SU-DHL-6 (cell line): Measurements from ENCODE around the gene AP1B1.

Experiments used
- H2AFZ ChIP-seq: fragments of 200-600 bp; sonication (generic); 2 replicates; pipeline ENCODE4 v1.6.1; 2014; ENCODE audit warnings: low read depth, mild to moderate bottlenecking, moderate library complexity, mixed read lengths, antibody characterized with exemption, low read length; ENCODE audit not compliant: severe bottlenecking
- H3F3A ChIP-seq: fragments of 200-600 bp; shearing (Covaris generic); 2 replicates; pipeline ENCODE4 v1.6.0; 2016; ENCODE audit warnings: antibody characterized with exemption, mild to moderate bottlenecking; ENCODE audit not compliant: insufficient read depth
- H3K27ac ChIP-seq: fragments of 200-600 bp; sonication (generic); 2 replicates; pipeline ENCODE4 v1.5.1; 2016; ENCODE audit warnings: low read depth, mild to moderate bottlenecking, low read length, moderate library complexity, mixed read lengths
- H3K27me3 ChIP-seq: fragments of 200-600 bp; sonication (generic), shearing (Covaris generic); 2 replicates; pipeline ENCODE4 v1.6.0; 2014; ENCODE audit warnings: mild to moderate bottlenecking, low read length
- H3K36me3 ChIP-seq: fragments of 200-600 bp; sonication (generic); 2 replicates; pipeline ENCODE4 v1.6.1; 2014; ENCODE audit warnings: mild to moderate bottlenecking, low read length, mixed read lengths
- H3K4me2 ChIP-seq: fragments of 300-600, 200-600 bp; shearing (Covaris generic), sonication (generic); 2 replicates; pipeline ENCODE4 v1.6.0; 2014; ENCODE audit warnings: low read length, low read depth, mild to moderate bottlenecking; ENCODE audit not compliant: poor library complexity, severe bottlenecking
- H3K4me3 ChIP-seq: fragments of 200-600 bp; sonication (generic); 2 replicates; pipeline ENCODE4 v1.5.1; 2014; ENCODE audit warnings: antibody characterized with exemption, low read length, mild to moderate bottlenecking, mixed read lengths; ENCODE audit not compliant: insufficient read depth, poor library complexity, severe bottlenecking
- H3K79me2 ChIP-seq: fragments of 200-600 bp; sonication (generic); 2 replicates; pipeline ENCODE4 v1.6.1; 2014; ENCODE audit warnings: mild to moderate bottlenecking, low read length, moderate library complexity; ENCODE audit not compliant: insufficient read depth
- H3K9ac ChIP-seq: fragments of 200-600 bp; sonication (generic); 2 replicates; pipeline ENCODE4 v1.7.0; 2014; ENCODE audit warnings: mild to moderate bottlenecking, low read length
- H3K9me2 ChIP-seq: fragments of 200-600 bp; sonication (generic); replicated peaks from 2 replicates; pipeline ENCODE4 v1.6.1; 2014; ENCODE audit warnings: low read length; ENCODE audit not compliant: insufficient read depth
- H3K9me3 ChIP-seq: fragments of 200-600 bp; sonication (generic); 2 replicates; pipeline ENCODE4 v1.6.1; 2014; ENCODE audit warnings: low read length, mixed read lengths; ENCODE audit not compliant: insufficient read depth
- H4K20me1 ChIP-seq: fragments of 200-600 bp; sonication (generic); 2 replicates; pipeline ENCODE4 v1.6.1; 2014; ENCODE audit warnings: low read depth, mild to moderate bottlenecking, antibody characterized with exemption, low read length, moderate library complexity, mixed read lengths
- EZH2phosphoT487 ChIP-seq: fragments of 200-600 bp; sonication (generic), shearing (Covaris generic); conservative IDR thresholded peaks from 2 replicates; pipeline ENCODE4 v1.6.1; 2018; ENCODE audit warnings: mild to moderate bottlenecking, antibody characterized with exemption, low read length, moderate library complexity, mixed read lengths
- TF ChIP-seq, protein P1 (sequence below): fragments of 200-600 bp; sonication (generic); IDR thresholded peaks from one replicate; pipeline ENCODE4 v1.5.1; 2017; ENCODE audit warnings: antibody characterized with exemption, mild to moderate bottlenecking, low read length, moderate library complexity; ENCODE audit not compliant: insufficient read depth, poor library complexity, severe bottlenecking

AP1B1 gene

DNA sequence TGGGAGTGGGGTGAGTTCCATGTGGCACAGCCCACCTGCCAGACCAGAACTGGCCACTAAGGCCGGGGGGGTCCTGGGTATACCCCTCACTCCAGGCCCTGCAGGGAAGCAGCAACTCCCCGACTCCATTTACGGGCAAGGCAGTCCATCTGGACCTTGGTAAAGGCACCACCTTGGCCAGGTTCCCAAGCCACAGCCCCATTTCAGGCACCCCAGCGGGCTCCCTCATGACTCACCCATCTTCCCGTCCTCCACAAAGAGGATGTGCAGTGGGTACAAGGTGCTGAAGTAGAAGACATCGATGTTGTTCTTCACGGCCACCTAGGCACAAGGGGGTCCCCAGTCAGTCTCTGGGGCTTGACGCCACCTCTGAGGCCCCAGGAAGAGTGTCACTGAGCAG lies 57.2 kb downstream of the AP1B1 start:
- Histone ChIP-seq H3K9ac (no peak overlapping the region), H3K27ac (no peak overlapping the region), H3K36me3 (no peaks in the 10 kb centered on the region), H3K9me2 (no peaks in the 10 kb centered on the region), H4K20me1 (no peaks in the 10 kb centered on the region), H3K4me2 (no peak overlapping the region), H3K4me3 (no peak overlapping the region), H3F3A (no peaks in the 10 kb centered on the region), H3K79me2 (no peaks in the 10 kb centered on the region), H3K9me3 (no peaks in the 10 kb centered on the region), H3K27me3 (no peaks in the 10 kb centered on the region), H2AFZ (no peak overlapping the region)
- TF ChIP-seq, protein P1, sequence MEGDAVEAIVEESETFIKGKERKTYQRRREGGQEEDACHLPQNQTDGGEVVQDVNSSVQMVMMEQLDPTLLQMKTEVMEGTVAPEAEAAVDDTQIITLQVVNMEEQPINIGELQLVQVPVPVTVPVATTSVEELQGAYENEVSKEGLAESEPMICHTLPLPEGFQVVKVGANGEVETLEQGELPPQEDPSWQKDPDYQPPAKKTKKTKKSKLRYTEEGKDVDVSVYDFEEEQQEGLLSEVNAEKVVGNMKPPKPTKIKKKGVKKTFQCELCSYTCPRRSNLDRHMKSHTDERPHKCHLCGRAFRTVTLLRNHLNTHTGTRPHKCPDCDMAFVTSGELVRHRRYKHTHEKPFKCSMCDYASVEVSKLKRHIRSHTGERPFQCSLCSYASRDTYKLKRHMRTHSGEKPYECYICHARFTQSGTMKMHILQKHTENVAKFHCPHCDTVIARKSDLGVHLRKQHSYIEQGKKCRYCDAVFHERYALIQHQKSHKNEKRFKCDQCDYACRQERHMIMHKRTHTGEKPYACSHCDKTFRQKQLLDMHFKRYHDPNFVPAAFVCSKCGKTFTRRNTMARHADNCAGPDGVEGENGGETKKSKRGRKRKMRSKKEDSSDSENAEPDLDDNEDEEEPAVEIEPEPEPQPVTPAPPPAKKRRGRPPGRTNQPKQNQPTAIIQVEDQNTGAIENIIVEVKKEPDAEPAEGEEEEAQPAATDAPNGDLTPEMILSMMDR, result no peak
- no peak for TF ChIP-seq EZH2phosphoT487

DNA sequence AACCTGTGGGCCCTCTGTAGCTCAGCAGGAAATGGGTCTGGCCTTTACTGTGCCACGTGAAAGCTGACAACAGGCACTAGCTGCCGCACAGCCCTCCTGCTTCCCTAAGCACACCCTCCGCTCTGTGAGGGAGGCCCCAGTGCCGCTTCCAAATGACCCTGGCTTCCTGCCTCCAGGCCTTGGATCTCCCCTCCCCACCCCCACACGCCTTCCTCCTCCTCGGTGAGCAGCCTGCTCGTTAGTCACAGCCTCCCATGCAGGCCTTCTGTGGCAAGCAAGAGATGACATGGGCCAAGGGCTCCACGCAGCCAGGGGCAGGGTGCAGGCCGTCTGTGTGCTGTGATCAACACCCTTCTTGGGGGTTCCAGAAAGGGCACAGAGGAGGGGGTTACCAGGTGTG lies 57.6 kb downstream of the AP1B1 start:
- no peak overlapping the region for H3K4me2 ChIP-seq
- no peaks in the 10 kb centered on the region for H3K36me3 ChIP-seq
- H3K4me3 ChIP-seq, result no peak overlapping the region
- H3K27ac ChIP-seq, result no peak overlapping the region
- no peak overlapping the region for H2AFZ ChIP-seq
- TF ChIP-seq EZH2phosphoT487, result no peak
- TF ChIP-seq, protein P1, result no peak
- no peaks in the 10 kb centered on the region for H3K9me3 ChIP-seq
- H3K9ac ChIP-seq, result no peak overlapping the region
- H3K9me2 ChIP-seq, result no peaks in the 10 kb centered on the region
- no peaks in the 10 kb centered on the region for H3F3A ChIP-seq
- H3K79me2 ChIP-seq, result no peaks in the 10 kb centered on the region
- no peaks in the 10 kb centered on the region for H3K27me3 ChIP-seq
- H4K20me1 ChIP-seq, result no peaks in the 10 kb centered on the region

DNA sequence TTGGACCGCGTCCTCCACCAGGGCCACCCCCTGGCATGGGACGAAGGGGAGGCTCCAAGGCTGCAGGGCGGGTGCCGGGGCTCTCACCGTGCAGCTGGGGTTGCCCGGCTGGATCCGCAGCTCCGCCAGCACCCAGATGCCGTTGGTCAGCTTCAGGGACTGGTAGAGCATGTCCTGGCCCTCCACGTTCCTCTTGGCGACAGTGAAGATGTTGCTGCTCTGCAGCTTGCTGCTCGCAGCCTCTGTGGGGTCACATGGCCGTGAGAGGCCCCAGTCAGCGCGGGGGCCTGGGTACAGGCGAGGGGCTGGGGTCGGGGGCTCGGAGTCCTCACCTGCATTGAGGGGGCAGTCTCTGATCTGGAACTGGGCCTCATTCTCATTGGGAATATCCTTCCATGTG lies 58.1 kb downstream of the AP1B1 start:
- Histone ChIP-seq H3K4me2 (no peak overlapping the region), H4K20me1 (no peaks in the 10 kb centered on the region), H2AFZ (no peak overlapping the region), H3F3A (no peaks in the 10 kb centered on the region), H3K9me3 (no peaks in the 10 kb centered on the region), H3K36me3 (no peaks in the 10 kb centered on the region), H3K9ac (no peak overlapping the region), H3K27me3 (no peaks in the 10 kb centered on the region), H3K79me2 (no peaks in the 10 kb centered on the region), H3K27ac (no peak overlapping the region), H3K4me3 (no peak overlapping the region), H3K9me2 (no peaks in the 10 kb centered on the region)
- TF ChIP-seq, protein P1, result no peak
- TF ChIP-seq EZH2phosphoT487, result no peak

DNA sequence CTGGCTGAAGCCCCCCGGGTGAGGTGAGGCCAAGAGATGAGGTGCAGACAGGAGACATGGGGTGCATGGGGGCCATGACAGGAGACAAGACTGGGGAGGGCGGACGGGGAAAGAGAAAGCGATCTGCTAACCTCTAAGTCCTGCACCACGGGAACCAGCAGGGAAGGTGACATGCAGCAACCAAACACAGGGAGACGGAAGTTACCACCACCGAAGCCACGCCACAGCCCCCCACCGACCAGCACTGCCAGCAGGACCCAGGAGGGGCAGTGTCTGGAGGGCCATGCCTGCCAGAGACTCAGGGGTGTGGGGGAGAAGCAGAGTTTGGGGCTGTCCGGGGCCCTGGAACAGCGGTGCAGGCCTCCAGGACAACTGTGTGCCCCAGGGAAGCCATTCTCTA lies 58.8 kb downstream of the AP1B1 start:
- H4K20me1 ChIP-seq, result no peaks in the 10 kb centered on the region
- no peak for TF ChIP-seq EZH2phosphoT487
- TF ChIP-seq, protein P1, result no peak
- H3K9ac ChIP-seq, result no peak overlapping the region
- H3K9me3 ChIP-seq, result no peaks in the 10 kb centered on the region
- no peaks in the 10 kb centered on the region for H3K36me3 ChIP-seq
- H3K27ac ChIP-seq, result no peak overlapping the region
- no peak overlapping the region for H2AFZ ChIP-seq
- H3K79me2 ChIP-seq, result no peaks in the 10 kb centered on the region
- no peak overlapping the region for H3K4me2 ChIP-seq
- H3K4me3 ChIP-seq, result no peak overlapping the region
- H3K9me2 ChIP-seq, result no peaks in the 10 kb centered on the region
- H3K27me3 ChIP-seq, result no peaks in the 10 kb centered on the region
- H3F3A ChIP-seq, result no peaks in the 10 kb centered on the region
